Inflammatory macrophage treated with lipopolysaccharide for 4 hours (primary cell): ENCODE results near the gene BMPER.

ENCODE experiments used
- DNase-seq: peaks from one replicate; pipeline ENCODE4 v3.0.0-alpha.2; 2020

Gene BMPER

DNA sequence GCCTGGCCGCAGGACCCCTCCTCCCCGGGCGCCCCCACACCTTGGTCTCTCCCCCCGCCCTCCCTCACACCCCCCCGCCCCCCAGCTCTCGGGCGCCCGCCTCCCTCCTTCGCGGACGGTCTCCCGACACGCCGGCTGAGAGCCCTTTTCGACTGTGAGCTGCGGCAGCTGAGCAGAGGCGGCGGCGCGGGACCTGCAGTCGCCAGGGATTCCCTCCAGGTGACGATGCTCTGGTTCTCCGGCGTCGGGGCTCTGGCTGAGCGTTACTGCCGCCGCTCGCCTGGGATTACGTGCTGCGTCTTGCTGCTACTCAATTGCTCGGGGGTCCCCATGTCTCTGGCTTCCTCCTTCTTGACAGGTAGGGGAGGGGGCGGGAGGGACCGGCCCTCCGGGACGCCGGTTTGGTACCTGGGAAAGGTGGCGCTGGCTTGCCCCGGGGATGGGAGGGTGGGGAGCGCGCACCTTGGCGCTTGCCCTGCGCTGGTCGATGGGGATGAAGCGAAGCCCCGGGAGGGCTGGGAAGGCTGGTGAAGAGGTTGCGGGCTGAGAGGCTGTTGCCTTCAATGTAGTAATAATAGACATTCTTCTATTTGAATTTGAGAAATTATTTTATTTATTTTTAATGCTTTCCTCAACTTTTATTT, at the start of gene BMPER:
Gene BMPER (plus strand): TSS at position 151 of the 644 bp plus-strand sequence. CDS start 75 bp downstream, at position 226.
- no peak for DNase-seq

DNA sequence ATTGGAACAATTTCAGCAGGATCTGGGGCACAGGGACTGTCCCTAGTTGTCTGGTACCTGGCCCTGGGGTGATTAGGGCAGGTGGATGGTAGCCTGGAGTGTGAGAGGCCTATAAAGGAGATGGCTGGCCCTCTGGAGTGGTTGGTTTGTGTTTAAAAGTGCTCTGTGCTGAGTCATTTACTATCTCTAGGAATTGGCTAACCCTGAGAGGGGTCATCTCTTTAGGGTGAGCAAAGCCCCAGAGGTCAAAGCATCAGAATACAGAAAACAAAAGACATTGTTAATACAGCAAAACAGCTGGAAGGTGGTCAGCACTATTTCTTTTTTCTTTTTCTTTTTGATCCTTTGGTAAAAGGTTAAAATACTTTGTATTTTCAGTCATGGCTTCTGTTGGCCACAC, 43.4 kb upstream of the BMPER start:
- no peak for DNase-seq

DNA sequence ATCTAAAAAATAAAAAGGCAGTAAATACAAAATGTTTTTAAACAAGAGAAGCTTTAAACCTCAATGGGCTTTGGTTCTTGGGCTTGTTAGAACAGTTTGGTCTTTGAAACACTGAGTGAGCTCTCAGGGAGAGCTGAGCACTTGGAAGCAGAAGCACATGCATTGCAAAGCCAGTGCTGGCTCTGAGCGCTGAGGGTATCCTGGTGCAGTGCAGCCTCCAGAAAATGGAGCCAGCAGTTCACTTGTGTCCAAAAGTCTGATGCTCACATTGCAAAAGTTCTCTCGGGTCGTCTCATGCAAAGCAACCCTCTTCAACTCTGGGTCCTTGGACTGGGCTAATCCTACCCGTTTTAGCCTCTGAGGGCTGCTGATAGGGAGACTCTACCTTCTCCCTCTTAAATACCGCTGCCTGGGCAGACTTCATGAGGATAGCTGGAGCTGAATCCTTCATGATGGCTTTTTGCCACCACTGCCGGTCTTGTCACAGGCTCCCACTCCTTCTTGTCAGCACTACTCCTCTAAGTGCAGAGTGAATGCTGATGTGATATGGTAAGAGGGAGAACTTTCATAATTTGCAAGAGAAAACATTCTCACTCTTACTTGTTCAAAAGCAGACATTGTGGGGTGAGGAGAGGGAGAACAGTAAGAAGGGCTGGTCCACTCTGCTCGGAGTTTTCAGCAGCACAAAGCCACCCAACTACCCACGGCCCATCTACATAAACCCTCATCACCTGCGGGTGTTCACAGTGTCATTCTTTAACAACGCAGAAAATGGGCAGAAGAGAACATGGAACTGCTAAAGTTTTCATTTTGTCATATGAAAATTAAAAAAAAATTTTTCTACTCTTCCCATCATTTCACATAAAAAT, 42.2 kb upstream of the BMPER start:
- DNase-seq = no peak

DNA sequence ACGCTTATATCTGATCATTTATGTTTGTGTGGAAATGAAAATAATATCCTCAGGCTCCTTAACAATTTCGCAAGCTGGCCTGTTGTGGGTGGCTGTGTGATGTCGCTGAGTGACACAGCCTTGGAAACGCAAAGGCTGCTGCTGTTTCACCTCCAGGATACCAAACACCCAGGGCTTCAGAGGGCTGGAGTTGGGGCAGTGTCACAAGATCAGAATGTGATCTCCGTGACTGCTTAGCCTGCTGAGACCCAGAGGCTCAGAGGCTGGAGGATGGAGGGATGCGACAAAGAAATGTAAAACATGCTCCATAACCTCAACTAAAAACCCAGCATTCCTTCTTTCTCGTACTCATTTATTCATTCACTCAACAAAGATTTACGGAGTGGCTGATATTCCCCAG, 37.2 kb upstream of the BMPER start:
- DNase-seq = no peak

DNA sequence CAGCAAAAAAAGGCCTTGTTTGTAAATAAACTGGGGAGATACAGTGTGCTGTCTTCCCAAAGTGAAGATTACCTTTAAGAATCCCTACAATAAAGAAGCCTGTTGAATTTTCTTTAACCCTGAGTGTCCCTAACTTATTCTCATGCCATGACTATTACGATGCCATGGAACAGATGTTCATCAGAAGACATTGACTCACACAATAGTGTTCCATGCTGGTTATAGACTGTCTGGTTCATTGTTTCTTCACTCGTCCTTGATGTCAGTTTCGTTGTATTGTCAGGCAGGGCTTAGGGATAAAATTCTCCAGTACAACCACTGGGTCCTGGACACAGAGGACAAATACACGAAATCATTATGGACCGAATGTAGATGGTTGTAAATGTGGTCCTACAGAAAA, 36.2 kb upstream of the BMPER start:
- no peak for DNase-seq

DNA sequence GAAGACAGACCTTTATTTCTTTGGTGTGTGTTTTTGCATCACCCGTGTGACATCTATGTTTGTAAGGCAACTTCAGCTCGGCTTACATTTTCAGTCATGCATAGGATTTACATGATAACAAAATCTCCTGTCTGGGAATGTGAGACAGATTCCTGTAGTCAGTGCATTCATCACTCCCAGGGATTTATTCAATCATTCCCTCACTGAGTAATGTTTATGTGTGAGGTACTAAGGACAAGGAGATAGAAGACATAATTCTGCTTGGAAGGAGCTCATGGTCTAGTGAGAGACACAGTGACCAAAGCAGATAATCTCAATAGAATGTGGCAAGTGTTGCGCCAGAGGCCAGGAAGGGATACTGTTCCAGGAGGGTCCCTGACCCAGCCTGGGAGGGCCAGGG, 35.2 kb upstream of the BMPER start:
- DNase-seq = no peak

DNA sequence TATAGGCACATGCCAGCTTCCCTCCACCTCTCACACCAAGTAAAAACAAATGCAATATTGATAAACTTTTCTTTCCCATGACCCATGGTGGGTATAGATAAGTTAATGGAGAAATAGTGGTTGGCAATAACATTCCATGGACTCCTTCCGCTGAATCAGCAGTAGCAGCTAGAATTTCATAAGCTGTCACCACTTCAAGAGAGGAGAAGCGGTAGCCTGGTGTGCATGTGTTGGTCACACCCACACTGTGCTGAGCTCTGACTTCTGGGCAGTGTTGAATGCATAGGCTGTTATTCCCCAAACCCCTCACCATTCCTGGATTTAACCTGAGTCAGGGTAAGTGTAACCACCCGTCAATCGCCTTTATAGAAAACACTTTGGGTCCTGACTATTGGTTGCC, 32.5 kb upstream of the BMPER start:
- no peak for DNase-seq

DNA sequence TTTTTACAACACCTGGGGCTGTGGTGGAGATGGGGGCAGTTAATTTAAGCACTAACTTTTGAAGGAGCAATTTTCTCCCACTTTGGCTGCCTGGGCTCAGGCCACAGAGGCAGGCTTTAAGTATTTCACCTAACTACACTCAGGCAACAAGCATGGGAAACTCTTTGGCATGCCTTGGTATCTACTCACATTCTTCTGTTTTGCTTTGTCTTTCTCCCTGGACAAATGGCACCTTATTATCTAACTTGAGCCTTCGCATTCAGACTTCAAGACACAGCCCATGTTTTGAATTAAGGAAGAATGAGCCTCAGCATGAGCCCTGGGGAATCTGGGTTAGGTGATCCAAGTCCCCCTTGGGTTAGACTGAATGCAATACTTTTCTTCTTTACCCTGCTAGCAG, 31.8 kb upstream of the BMPER start:
- no peak for DNase-seq

DNA sequence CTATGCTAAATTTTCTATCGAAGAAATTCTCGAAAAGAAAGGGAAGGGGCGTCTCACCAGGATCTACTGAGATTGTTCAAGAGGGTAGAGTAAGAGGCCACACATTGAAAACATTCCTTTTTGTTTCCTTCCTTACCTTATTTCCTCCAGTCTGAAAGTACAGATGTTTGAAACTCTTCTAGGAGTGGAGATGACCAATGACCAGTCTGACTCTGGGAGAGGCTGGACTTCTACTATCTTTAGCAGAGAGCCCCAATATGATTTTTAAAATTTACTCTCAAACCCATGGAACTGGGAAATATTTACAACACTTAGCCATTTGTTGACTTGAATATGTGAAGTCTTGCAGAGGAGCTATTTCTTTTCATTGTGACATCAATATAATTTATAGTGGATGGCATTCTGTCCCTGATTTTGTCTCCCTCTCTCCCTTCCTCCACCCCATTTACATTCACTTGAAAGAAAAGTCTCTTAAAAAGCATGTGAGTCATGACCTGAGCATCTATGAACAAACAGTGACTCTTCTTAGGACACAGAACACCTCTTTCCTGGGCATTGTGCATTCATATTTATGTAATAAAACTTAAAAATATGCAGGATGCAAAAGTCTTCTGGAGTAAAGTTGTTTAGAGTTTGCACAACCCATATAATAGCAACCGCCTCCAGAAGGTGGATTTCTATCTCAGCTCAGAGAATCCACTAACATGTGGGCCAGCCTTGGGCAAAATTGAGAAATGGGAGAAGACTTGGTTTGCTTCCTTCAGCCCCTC, 31.2 kb upstream of the BMPER start:
- DNase-seq = no peak

DNA sequence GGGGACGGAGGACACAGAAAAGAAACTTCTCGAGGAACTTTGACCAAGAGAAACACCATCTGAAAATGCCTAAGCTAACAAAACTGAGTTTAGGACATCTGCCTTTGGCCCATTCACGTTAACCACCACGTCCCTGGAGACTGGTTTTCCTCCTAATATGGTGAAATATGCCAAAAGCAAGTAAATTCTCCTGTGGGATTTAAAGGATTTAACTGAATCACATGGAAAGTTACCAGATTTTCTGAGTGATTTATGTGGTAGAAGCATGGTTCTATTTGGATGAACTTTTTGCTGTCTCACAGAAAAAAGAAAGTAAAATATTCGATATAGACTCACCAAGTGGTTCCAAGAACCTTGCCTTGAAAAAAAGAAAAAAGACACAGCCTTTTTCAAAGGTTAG, 30.4 kb upstream of the BMPER start:
- DNase-seq = no peak

DNA sequence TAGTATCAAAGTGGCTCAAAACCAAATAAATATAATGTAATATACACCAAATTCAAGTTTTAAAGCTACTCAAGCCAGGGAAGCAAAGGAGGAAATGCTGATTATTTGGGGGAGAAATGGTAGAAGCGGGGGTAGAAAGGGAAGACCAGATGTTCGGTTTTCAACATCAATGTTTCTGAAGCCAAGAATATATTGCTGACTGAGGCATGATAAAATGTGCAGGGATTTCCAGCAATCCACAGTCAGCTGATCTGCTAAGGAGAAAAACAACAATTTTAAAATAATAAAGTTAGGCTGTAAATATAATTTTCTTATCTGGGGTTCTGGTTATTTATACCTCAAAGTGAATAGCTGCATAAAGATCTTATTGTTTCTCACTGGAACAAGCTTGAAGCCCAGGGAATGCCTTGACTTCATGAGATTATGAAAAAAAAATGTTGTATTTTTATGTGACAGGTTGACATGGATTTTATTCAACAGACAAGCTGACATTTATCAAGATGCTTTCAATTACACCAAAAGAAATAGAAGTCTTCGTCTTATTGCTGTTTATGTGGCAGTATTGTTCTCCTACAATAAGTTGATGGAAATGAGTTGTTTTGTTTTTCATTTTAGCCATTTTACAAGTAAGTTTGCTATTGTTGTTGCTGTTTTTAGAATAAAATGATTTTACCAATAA, 28.6 kb upstream of the BMPER start:
- no peak for DNase-seq

DNA sequence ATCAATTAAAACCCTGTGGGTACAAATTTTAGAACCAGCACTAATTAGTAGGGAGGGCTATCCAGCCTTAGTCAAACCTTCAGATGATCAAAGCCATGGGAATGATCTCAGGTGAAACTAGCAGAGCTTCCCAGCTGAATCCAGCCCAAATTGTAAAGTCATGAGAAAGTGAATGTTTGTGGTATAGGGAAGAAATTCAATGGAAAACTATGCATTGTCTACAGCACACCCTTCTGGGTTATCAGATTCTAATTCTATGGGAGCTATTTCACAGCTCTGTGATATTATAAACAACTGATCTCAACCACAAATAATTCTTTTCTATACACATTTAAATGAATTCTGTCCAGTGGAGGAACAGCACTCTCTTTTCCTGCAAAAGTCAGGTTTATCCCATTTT, 24.6 kb upstream of the BMPER start:
- no peak for DNase-seq

DNA sequence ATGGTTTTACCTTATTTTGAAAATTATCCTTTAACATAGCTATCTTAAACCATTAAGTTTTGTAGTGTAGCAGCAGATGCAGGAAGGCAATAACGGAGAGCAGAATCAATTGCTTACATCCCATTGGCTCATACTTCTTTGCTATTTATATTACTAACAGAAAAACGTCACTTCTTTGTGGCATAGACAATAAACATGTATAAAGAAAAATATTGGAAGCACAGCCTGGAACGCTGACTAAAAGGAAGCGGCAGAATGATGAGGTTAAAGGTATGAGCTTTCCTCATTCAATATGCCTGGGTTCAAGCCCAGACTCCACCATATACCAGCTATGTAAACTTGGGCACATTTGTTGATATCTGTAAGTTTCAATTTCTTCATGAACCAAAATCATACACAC, 24.0 kb upstream of the BMPER start:
- no peak for DNase-seq

DNA sequence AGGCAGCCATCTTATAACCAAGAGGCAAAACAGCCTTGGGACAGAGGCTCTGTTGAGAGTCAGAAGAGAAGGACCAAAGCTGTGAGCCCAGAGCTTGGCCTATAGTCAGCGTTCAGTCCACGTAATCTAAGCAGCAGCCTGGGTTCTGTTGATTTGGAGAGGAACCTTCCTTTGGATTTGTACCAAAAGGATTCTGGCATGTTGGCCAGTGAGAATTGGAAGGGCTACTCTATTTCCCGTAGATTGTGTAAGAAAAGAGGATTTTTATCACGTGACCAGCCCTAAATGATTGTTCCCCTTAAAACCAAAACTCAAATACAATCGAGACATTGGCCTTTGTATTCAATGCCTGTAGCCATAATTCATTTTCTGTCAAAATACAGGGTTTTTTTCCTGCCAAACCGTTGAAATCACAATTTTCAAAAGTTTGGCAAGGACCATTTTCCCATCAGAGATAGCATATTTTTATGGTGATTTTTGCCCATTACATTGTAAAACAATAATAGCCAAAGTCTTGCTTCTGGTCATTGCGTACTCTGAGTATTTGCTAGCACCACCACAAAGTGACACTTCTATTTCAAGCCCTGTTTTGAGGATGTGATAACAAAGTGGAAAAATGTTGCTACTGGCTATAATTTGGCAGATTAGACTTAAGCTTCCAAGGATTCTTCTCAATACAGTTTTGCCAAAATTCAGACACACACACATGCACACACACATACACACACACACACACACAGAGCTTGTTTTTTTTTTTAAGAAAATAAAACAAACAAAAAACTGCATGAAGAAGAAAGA, 23.1 kb upstream of the BMPER start:
- no peak for DNase-seq

DNA sequence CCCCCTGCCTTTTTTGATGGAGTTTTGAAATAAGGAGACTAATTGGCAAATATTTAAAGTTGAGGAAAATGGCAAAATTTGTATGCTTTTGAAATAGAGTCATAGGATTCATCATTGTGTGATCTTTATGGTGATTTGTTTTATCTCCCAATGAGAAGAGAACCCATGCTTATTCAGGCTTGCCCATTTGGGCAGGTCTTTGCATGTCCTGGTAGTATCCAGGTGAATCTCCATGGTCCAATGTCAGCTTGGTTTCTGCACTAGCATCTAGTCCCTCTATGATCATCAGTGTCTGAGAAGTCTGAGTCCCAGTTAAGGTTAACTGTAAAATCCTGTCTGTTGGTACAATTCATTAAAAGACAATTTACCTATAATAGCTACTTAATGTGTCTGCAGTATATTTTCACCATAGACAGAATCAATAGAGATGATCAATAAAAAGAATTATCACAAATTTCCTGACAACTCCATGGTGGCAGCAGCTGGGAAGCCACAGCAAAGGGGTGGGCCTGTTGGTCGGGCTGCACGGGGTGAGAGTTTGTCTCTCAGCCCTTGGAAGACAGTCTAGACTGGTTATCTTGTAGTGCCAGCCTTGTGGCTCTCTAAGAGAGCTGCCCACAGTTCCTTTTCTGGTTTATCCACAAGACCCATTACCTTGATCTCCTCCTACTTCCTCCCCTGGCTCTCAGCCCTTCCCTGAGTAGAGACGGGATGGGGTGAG, 22.2 kb upstream of the BMPER start:
- DNase-seq = no peak

DNA sequence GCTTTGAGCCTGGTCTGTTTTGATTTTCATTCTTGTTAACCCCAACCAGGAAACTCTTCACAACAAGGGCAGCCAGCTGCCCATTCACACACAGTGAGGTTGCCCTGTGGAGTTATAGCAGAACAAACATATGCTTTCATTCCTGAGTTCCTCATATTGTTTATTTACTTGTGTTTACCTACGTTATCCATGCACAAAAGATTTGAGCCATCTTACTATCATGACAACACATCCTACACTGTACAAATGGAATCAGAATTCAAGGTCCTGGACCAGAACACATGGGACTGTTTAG, 21.7 kb upstream of the BMPER start:
- DNase-seq = no peak

DNA sequence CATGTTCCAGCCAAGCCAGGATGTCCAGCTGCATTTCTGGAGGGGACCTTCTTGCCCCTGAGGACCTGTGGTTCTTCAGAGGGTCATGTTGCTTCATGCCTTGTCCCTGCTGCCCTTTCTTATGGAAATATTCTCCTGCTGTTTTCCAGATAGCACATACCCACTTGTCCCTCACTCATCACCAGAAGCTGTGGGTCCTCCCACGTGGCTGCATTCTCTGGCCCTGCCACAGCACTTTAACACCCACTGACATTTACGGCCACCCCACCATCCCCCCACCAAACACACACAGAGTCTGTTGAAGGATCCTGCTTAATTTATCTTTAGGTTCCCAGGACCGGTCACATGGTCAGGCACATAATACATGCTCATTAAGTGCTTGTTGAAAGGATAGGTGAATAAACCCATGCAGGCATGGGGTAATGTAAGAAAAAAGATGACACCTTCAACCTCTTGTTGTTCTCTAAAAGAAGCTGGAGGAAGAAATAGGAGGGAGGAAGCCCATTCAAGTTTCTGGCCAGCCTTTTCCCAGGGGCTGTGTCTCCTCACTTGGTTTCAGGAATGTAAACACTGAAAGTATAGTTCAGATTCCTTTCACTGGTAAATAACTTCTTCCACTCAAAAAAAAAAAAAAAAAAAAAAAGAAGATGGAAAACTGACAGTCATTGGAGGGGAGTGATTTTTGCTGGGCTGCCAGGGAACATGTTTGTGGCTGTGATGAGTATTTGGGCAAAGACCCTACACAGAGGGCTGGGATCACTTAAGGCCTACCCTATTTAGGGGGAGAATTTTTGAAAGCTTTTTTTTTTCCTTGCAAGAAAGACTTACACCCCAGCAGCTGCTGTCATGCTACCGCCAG, 19.8 kb upstream of the BMPER start:
- DNase-seq = no peak

DNA sequence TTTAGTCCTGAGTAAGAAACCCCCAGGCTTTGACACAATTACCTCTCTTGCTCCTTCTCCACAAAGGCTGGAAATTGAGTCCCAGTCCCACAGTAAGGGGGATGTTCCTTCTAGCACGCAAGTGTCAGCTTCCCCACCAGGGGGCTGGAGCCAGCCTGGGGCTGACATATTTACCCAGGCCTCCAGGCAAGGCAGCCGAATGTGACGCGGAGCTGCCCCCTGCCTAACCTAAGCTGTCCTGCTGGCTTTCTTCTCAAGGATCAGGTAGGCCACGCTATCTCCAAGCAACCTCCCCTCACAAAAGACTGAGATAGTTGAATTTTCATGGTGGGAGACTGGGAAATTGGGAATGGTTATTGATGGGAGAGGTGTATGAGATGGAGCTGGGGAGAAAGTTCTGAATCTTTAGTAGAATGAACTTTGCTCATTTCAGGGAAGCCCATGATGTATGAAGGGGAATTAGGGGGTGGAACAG, 19.2 kb upstream of the BMPER start:
- no peak for DNase-seq

DNA sequence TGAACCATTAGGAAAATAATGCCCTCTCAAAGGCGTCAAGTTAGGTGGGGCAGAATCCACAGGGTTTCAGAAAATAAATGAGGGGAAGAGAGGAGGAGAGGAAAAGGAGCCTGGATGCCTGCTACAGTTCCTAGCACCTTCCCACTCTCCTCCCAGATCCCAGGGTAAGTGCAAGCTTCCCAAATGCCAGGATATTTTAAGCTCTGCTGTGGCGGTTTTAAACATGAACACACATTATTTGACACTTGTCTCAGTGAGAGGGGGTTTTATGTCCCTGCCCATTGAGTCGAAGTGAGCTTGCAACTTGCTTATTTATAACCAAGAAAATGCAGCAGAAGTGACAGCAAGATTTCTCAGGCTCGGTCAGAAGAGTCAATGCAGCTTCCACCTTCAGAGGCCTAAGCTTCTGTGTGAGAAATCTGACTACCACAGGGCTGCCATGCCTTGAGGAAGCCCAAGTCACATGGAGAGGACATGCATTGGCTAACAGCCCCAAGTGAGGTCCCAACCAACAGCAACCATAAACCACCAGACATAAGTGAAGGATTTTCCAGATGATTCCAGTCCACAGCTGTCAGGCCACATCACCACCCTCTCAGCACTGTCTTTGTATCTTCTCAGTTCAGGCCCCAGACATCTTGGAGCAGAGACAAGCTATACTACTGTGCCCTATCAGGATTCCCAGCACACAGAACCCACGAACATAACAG, 17.9 kb upstream of the BMPER start:
- DNase-seq = no peak

DNA sequence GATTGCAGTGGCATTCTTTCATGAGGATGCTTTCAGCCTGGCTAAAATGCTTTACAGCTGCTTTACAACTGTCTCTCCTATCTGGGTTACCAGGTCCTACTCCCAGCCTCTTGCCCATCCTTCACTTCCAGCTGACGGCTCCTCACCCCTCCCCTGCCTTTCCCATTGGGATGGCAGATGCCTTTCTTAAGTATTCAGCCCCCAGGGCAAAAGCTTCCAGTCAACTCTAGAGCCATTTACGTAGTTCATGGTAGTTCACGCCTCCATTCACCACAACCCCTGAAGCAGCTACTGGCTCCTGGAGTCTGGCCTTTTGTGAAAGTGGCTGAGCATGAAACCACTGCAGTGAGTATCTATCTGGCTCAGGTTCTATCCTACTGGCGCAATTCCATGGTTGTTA, 17.2 kb upstream of the BMPER start:
- DNase-seq = no peak
